Middle frontal gyrus (tissue), 1 donor: Measurements from ENCODE around the gene ATP2B3.

Experiments used
- DNase-seq: peaks from one replicate; pipeline ENCODE4 v3.0.0-alpha.2; 2015; ENCODE audit warnings: low spot score; ENCODE audit errors: extremely low spot score

The ATP2B3 gene

DNA sequence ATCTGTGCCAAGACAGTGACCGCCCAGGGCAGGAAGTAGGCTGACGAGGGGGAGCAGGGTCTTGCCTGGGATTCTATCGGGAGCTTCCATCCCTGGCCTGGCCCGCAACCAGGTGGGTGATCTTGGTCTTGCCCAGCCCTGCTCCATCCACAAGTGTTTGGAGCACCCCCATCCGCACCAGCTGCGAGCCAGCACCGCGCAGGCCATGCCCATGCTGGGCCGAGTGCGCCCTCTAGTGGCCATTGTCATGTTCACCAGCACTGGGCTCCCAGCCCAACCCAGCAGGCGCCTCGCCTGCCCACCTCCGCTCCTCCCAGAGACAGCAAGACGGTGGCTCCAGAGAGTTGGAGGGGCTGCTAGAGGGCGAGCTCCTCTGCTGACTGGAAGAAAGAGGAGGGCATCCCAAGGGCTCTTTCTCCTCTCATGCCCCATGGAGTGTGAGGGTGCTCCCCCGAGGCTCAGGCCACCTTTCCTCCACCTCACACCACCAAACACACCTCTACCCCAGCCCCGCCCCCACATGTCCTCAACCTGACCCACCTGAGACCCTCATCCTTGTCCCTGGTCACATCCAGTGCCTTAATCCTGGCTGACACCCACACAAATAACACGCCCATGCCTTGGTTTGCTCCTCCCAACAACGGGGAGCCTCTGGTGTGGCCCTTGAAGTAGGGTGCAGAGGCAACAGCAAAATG lies 9.8 kb upstream of the ATP2B3 start:
- DNase-seq, result peak; percentile 58

DNA sequence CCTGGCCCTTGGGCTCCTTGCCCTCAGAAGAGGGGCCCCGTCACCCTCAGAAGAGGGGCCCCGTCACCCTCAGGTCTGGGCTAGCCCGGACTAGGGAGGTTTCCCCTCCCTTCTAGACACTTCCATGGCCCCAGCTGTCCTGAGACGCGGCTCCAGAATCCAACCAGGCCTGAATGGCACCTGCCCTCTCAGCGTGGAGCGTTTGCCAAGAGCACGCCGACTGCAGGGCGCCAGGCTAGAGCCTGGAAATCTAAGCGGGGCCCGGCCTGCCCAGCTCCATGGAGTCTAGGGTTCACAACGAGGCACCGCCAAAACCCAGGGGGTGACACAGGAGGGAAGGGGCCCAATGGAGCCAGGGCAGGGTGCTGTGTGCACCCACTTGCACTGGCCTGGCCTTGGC lies 7.8 kb upstream of the ATP2B3 start:
- no peak for DNase-seq

GRCh38 chrX:153510383-153510782 lies 7.1 kb upstream of the ATP2B3 start:
- DNase-seq, result no peak

- no peak for DNase-seq
These were observed 5.5 kb upstream of the ATP2B3 start for GRCh38 chrX:153511784-153512500.

DNA sequence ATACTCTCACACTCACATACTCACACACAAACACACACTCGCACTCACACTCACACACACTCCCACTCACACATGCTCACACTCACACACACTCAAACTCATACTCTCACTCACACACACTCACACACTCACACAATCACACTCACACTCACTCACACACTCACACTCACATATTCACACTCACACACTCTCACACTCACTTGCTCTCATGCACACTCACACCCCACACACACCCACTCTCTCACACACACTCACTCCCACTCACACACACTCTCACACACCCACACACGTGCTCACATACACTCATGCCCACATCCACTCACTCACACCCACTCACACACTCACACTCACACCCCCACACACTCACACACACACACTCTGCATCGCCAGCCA lies 4.9 kb upstream of the ATP2B3 start:
- no peak for DNase-seq

- DNase-seq, result no peak
These were observed 4.2 kb upstream of the ATP2B3 start for GRCh38 chrX:153513265-153513664.

DNA sequence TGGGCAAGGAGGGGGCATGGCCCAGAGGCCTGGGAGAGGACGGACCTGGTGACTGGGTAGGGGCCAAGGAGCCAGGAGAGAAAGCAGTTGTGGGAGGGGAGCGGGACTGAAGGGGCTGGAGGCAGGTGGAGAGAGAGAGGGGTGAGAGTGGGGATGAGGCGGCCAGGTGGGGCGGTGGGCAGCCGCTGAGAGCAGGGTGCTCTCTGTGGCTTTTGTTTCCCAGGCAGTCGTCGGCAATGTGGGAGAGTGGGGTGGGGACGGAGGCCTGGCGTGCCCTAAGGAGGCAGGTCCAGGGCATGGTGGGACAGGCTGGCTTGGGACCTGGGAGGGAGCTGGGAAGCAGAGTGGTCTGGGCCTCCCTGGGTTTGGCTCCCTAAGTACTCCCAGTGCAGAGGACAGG lies 3.2 kb upstream of the ATP2B3 start:
- no peak for DNase-seq

GRCh38 chrX:153515435-153515834 lies 2.0 kb upstream of the ATP2B3 start:
- no peak for DNase-seq

GRCh38 chrX:153516073-153516472 lies 1.4 kb upstream of the ATP2B3 start:
- no peak for DNase-seq

- no peak for DNase-seq
These were observed 748 bp downstream of the ATP2B3 start for GRCh38 chrX:153517946-153518834.

- no peak for DNase-seq
These were observed 2.3 kb downstream of the ATP2B3 start for GRCh38 chrX:153519569-153520286.

DNA sequence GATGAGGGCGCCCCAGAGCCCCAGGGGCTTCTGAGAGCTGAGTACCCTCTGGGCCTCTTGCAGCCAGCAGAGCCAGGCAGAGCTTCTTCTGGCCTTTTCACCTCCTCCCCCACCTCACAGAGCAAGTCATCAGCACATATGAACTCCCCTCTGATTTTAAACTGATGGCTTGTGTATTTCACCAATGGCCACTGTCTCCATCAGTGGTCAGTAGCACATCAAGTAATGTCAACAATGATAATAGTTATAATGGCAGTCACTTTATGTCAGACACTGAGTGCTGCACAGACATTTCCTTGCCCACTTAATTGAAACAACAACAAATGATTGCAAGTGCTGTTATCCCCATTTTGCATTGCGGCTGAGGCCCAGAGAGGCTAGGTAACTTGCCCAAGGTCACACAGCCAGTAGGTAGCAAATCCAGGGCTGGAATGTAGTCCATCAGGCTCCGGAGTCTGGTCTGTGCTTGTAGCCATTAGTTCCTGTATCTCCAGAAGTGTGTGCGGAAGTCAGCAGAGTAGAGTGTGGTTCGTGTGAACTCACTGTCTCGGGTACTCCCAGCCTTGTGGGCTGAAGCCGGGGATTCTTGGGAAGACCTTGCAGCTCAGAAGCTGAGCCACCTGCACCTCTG lies 3.0 kb downstream of the ATP2B3 start:
- no peak for DNase-seq

- peak; percentile 26 for DNase-seq
These were observed 3.6 kb downstream of the ATP2B3 start for GRCh38 chrX:153521034-153521433.

DNA sequence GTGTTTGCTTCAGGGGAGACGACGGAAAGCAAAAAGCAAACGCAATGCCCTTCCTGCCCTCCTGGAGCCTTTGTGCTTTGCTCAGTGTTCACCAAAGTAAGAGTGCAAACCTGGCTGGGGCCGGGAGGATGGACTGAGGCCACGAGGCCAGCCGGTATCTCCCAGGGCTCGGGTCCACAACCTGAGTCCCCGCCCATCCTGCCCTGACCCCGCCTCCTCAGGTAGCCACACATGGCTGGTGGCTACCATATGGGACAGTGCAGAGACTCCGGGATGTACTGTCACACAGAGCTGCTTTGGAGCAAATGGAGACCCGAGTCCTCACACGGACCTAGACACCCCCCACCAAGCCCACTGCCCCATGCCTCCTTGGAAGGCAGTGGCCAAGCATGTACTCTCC lies 4.8 kb downstream of the ATP2B3 start:
- no peak for DNase-seq

- no peak for DNase-seq
These were observed 5.8 kb downstream of the ATP2B3 start for GRCh38 chrX:153523269-153523668.

DNA sequence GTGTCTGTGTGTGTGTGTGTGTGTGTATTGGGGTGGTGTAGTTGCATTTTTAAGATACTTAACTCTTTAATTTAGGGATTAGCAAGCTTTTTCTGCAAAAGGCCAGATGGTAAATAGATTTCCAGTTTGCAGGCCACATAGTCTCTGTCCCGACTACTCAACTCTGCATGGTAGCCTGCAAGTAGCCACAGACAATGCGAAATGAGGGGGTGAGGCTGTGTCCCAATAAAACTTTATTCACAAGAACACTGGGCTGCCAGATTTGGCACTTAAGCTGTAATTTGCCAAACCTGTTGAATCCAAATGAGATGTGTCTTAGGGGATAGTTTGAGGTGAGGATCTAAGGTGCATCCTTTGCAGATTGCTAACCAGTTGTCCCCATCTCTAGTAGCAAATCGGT lies 6.8 kb downstream of the ATP2B3 start:
- no peak for DNase-seq

- DNase-seq, result no peak
These were observed 8.0 kb downstream of the ATP2B3 start for GRCh38 chrX:153525451-153525850.

DNA sequence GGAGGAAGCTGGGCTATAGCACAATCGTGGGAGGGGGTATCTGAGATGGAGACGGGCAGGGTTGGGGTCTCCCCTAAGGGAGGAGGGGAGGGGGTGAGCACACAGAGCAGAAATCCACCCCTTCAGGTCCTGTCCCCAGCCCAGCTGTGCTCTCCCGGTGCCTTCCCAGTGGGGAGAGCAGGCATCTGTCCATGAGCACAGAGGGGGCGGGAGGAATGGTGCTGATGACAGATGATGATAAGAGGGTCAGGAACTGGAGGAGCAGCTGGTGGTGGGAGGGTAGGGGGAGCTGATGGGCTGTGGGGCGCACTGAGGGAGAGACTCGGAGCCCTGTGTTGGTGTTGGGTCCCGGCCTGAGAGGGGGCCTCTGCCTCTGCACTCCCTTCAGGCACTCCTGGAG lies 8.6 kb downstream of the ATP2B3 start:
- DNase-seq, result no peak

- DNase-seq, result no peak
These were observed 9.4 kb downstream of the ATP2B3 start for GRCh38 chrX:153526801-153527200.

GRCh38 chrX:153527208-153527607 lies 9.8 kb downstream of the ATP2B3 start:
- DNase-seq, result no peak
